Lung (tissue), 12 donors: ENCODE results near the gene PDCD4. TPM values are rescaled to one million over a fixed set of nuclear protein-coding genes. Genes with fewer than 3 reads are reported as not detected.
A peak's percentile ranks its signal among the peaks of the same experiment; 100 is the strongest.

Source experiments
- ATAC-seq: fragments of 200-7000 bp; cut with Tn5 transposase; one replicate; pipeline ENCODE4 v1.9.1; 2020; ENCODE audit warnings: moderate number of reproducible peaks; ENCODE audit not compliant: insufficient read depth, low FRiP score
- DNase-seq, 3 donors: peaks; one replicate each; pipeline ENCODE4 v3.0.0-alpha.2; 2013 to 2017
- H3K27ac ChIP-seq, 2 donors: one replicate each; pipeline ENCODE4 v1.5.1; 2013; ENCODE audit warnings: mild to moderate bottlenecking in 2 of 2, moderate library complexity in 2 of 2, control low read depth in 1 of 2, inconsistent platforms in 1 of 2, low read depth in 1 of 2, low read length in 1 of 2
- H3K27me3 ChIP-seq, 3 donors: one replicate each; pipeline ENCODE4 v1.5.1; 2013; ENCODE audit warnings: low read length in 2 of 3; ENCODE audit not compliant: control insufficient read depth in 3 of 3, insufficient read depth in 3 of 3
- H3K36me3 ChIP-seq, 4 donors: one replicate each; pipeline ENCODE4 v1.5.1; 2013; ENCODE audit warnings: low read length in 4 of 4, mild to moderate bottlenecking in 1 of 4, moderate library complexity in 1 of 4; ENCODE audit not compliant: control insufficient read depth in 4 of 4, insufficient read depth in 4 of 4
- H3K4me1 ChIP-seq, 5 donors: one replicate each; pipeline ENCODE4 v1.5.1; 2013; ENCODE audit warnings: low read length in 5 of 5, mild to moderate bottlenecking in 2 of 5, moderate library complexity in 1 of 5; ENCODE audit not compliant: control insufficient read depth in 5 of 5, insufficient read depth in 5 of 5
- H3K4me3 ChIP-seq: one replicate; pipeline ENCODE4 v1.5.1; 2013; ENCODE audit warnings: mild to moderate bottlenecking, control low read depth, moderate library complexity
- H3K9ac ChIP-seq, 2 donors: one replicate each; pipeline ENCODE4 v1.5.1; 2013; ENCODE audit warnings: low read length in 2 of 2, control low read depth in 1 of 2; ENCODE audit not compliant: insufficient read depth in 1 of 2
- H3K9me3 ChIP-seq, 4 donors: one replicate each; pipeline ENCODE4 v1.5.1; 2013; ENCODE audit warnings: low read length in 3 of 4, mild to moderate bottlenecking in 1 of 4, moderate library complexity in 1 of 4; ENCODE audit not compliant: control insufficient read depth in 4 of 4, insufficient read depth in 3 of 4
- CTCF ChIP-seq: IDR thresholded peaks from 2 replicates; pipeline ENCODE4 v1.5.1; 2012; ENCODE audit warnings: mild to moderate bottlenecking; ENCODE audit errors: control extremely low read depth, extremely low read depth
- WGBS, 2 donors: extraction: QIAGEN DNeasy Blood & Tissue Kit; methylation state at CpG; one replicate each; pipeline ENCODE4 v1.1.7; 2013; 5-methylcytosine and 5-hydroxymethylcytosine counted together
- polyA plus RNA-seq, 2 donors: library from polyadenylated mRNA; stranded (reverse); fragments of 200-250 nt; gene quantifications; one replicate each; pipeline ENCODE4 v1.2.1, GENCODE V29; 2013
- total RNA-seq, 2 donors: library from RNA; depleted of rRNA in 1 of 2; stranded (reverse); fragments of >200 nt in 1 of 2; gene quantifications; one replicate each; pipeline ENCODE4 v1.2.1, GENCODE V29; 2014 to 2021
- donor health status: control.
- donor health status: control.
- donor health status: Bipolar disorder and iron deficiency.
- donor health status: healthy.
- donor health status: DM: yes; HTN: yes; CAD: no.

The PDCD4 gene
- total and polyA plus RNA-seq, 4 donors: 26.7 to 186 (median 33.5) TPM

GRCh38 chr10:110833234-110833940, 38.3 kb upstream of the PDCD4 start:
- TF ChIP-seq CTCF: no peak
- no peaks in the 10 kb centered on the region for H3K9me3 ChIP-seq
- ATAC-seq (no peak), DNase-seq (peak in 2 of 3 donors; percentile 40 to 44)
- H3K9ac ChIP-seq: no peak overlapping the region
- no peaks in the 10 kb centered on the region for H3K36me3 ChIP-seq
- no peaks in the 10 kb centered on the region for H3K27me3 ChIP-seq
- 87 to 95% methylated on average over 13 of the region's 13 CpGs for WGBS, 2 donors
- H3K4me3 ChIP-seq: no peak overlapping the region
- H3K27ac ChIP-seq: peak overlapping the region in 1 of 2 donors; percentile 27
- H3K4me1 ChIP-seq: peaks cover 0 to 13% (median 3%) of the 10 kb centered on the region in 5 donors

- no peak for TF ChIP-seq CTCF
- Histone ChIP-seq H3K27ac (peak overlapping the region in 1 of 2 donors; percentile 27), H3K9me3 (no peaks in the 10 kb centered on the region), H3K4me3 (no peak overlapping the region), H3K4me1 (peaks cover 0 to 10% (median 3%) of the 10 kb centered on the region in 5 donors), H3K36me3 (no peaks in the 10 kb centered on the region), H3K9ac (no peak overlapping the region), H3K27me3 (no peaks in the 10 kb centered on the region)
- peak in 1 of 3 donors; percentile 29 for DNase-seq
- WGBS, 2 donors: 85 to 90% methylated on average over 14 of the region's 14 CpGs
- ATAC-seq: no peak
Measured at GRCh38 chr10:110833941-110834628, 37.6 kb upstream of the PDCD4 start.

GRCh38 chr10:110834629-110835301, 37.0 kb upstream of the PDCD4 start:
- peak; percentile 22 for ATAC-seq
- DNase-seq: peak; percentile 64 to 88 (median 78)
- Histone ChIP-seq H3K9ac (no peak overlapping the region), H3K9me3 (no peaks in the 10 kb centered on the region), H3K27me3 (no peaks in the 10 kb centered on the region), H3K36me3 (no peaks in the 10 kb centered on the region), H3K4me1 (peaks cover 0 to 7% (median 3%) of the 10 kb centered on the region in 5 donors), H3K27ac (peak overlapping the region in 1 of 2 donors; percentile 45), H3K4me3 (no peak overlapping the region)
- no peak for TF ChIP-seq CTCF
- WGBS, 2 donors: 44 to 49% methylated on average over 6 of the region's 6 CpGs
